Astrocyte (in vitro differentiated cells and primary cell): Measurements from ENCODE around the gene TRPM7.

ENCODE experiments used
- EZH2 ChIP-seq: IDR thresholded peaks from 2 replicates; pipeline ENCODE4 v1.6.1; 2012; ENCODE audit warnings: mild to moderate bottlenecking, low read length, inconsistent platforms; ENCODE audit not compliant: insufficient read depth
- TF ChIP-seq, protein P1 (sequence below): IDR thresholded peaks from 2 replicates; pipeline ENCODE4 v1.5.1; 2011; ENCODE audit warnings: low read depth, mild to moderate bottlenecking, inconsistent platforms, low read length, moderate library complexity; ENCODE audit not compliant: insufficient read depth

DNA sequence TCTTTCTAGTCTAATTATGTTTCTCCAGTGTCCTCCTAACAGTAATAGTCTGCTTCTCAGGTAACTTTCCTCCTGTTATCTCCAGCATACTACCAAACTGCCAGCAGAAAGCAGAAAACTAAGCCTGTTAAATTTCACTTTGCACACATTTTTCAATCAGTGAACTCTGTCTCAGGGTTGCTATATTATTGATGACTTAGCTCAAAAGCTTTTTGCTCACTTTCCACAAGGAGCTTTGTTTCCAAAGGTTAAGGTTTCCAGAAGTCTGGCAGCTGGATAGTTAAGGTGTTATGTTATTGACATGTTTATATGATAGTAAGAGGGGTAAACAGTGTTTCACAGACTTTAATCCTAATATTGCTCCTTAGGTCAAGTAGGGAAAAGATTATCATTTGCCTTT, 5.1 kb downstream of the TRPM7 start:
- TF ChIP-seq, protein P1, sequence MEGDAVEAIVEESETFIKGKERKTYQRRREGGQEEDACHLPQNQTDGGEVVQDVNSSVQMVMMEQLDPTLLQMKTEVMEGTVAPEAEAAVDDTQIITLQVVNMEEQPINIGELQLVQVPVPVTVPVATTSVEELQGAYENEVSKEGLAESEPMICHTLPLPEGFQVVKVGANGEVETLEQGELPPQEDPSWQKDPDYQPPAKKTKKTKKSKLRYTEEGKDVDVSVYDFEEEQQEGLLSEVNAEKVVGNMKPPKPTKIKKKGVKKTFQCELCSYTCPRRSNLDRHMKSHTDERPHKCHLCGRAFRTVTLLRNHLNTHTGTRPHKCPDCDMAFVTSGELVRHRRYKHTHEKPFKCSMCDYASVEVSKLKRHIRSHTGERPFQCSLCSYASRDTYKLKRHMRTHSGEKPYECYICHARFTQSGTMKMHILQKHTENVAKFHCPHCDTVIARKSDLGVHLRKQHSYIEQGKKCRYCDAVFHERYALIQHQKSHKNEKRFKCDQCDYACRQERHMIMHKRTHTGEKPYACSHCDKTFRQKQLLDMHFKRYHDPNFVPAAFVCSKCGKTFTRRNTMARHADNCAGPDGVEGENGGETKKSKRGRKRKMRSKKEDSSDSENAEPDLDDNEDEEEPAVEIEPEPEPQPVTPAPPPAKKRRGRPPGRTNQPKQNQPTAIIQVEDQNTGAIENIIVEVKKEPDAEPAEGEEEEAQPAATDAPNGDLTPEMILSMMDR = no peak
- TF ChIP-seq EZH2 = no peak
